Ureter (tissue), 1 donor: Measurements from ENCODE around the gene KIAA1614. TPM values are rescaled to one million over a fixed set of nuclear protein-coding genes. Genes with fewer than 3 reads are reported as not detected.

ENCODE experiments used
- DNase-seq: peaks from one replicate; pipeline ENCODE4 v3.0.0-alpha.2; 2020; ENCODE audit warnings: low spot score
- total RNA-seq: library from RNA; stranded (reverse); gene quantifications from one replicate; pipeline ENCODE4 v1.2.4, GENCODE V29; 2023
- donor health status: DM: yes; HTN: yes; CAD: no.

Gene KIAA1614
- total RNA-seq, 1 donor from 2014 or later = 5.6 TPM

- no peak for DNase-seq
These were observed 12.2 kb downstream of the KIAA1614 start for GRCh38 chr1:180924939-180925338.

GRCh38 chr1:180925471-180926051 lies 12.9 kb downstream of the KIAA1614 start:
- no peak for DNase-seq

DNA sequence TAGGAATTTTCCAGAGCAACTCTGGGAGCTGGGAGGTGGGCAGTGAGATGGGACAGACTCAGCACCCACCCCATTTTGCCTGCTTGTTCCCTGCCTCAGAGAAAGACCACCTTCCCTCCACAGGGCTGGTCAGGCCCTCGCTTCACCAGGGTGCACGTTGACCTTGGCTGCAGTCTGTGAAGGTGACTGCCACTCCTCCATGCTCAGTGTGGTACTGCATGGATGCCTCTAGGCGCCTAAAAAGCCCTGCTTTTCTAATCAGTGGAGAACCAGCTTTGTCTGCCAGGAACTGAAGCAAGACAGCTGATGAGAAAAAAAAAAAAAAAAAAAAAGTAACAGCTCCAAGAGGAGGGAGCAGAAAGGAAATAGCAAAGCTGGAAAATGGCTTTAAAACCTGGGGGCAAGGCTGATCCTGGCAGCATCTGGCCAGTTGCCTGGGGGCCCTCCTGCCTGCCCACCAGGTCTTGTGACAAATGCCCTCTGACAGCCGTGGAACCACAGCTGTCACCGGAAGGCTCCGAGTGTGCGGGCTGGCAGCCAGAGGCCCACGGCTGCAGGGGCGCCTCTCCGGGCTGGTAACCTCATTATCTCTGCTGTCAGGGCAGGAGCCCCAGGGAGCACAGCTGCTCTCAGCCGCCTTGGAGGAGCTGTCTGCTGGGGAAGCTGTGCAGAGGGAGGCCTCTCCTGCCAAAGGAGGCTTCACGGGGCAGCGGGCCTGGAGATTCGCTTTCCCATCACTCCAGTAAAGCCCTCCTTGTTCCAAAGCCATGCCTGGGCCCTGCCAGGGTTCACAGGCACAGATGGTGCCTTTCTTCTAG lies 13.7 kb downstream of the KIAA1614 start:
- DNase-seq = peak; percentile 61

GRCh38 chr1:180927348-180927747 lies 14.7 kb downstream of the KIAA1614 start:
- no peak for DNase-seq

- DNase-seq = no peak
These were observed 15.1 kb downstream of the KIAA1614 start for GRCh38 chr1:180927841-180928240.

DNA sequence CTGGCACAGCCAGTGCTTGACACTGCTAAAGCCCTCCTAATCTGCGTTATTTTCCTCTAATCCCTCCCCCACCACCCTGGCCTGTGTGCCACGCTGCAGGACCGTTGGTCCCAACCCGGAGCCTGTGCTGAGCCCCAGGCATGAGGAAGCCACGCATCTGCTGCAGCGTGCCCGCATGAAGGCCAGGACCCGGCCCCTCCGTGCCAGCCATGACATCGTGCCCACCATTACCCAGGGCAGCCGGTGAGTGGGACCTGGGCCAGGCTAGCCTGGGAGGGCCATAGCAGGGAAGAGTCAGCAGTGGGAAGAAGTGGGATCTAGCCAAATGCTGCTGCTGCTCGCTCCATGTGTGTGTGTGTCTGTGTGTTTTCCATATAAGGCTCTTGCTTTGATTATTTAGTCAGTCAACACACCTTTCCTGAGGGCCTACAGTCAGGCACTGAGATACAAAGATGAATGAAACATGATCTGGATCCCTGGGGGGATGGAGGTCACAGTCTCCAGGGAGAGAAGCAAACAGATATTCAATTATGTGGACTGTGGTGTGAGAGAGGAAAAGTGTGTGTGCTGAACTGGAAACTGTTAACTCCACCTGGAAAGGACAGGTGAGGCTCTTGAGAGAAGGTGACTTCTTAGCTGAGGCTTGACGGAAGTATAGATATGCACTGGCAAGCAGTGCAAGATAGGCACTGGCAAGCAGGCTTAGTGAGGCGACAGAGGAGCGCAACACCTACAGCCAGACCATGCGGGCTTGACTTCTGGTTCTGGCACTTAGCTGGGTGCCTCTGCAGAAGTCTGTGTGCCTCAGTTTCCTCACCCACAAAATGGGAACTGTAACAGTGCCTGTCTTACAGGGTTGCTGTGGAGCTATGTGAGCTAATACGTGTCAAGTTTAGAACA lies 15.9 kb downstream of the KIAA1614 start:
- no peak for DNase-seq

GRCh38 chr1:180929389-180929788 lies 16.7 kb downstream of the KIAA1614 start:
- DNase-seq = no peak

DNA sequence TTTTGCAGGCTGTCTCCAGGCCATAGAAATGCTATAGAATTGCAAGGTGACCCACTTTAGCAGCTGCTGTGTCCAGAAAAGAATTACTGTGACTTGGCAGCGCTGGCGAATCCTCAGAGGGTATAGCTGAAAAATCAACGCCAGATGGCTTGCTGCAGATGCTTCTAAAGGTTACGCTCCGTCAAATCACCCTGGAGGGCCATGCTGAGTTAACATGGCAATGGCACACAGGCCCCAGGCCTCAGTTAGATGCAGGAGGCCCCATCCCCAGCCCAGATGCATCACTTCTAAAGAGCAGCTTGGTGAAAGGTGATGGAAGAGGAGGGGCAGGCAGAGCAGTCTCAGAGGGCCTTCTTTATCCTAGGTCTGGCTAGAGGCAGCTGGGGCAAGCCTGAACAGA lies 18.0 kb downstream of the KIAA1614 start:
- no peak for DNase-seq

GRCh38 chr1:180931529-180931928 lies 18.8 kb downstream of the KIAA1614 start:
- no peak for DNase-seq

DNA sequence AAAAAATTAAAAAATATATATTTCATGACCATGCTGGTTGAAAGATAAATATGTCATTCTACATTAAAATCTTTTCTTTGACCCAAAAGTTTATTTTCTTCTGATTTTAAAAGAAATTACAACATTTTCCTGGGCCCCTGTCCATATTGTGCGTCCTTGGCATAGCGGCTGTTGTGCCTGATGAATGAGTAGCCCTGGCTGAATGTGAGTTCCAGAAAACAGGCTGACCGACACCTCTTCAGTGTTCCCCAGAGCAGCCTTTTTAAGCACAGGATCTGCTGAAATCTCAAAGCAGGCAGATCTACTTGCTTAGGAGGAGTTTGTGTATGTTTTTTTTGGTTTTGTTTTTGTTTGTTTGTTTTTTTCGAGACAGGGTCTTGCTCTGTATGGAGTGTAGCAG lies 19.7 kb downstream of the KIAA1614 start:
- DNase-seq = no peak

DNA sequence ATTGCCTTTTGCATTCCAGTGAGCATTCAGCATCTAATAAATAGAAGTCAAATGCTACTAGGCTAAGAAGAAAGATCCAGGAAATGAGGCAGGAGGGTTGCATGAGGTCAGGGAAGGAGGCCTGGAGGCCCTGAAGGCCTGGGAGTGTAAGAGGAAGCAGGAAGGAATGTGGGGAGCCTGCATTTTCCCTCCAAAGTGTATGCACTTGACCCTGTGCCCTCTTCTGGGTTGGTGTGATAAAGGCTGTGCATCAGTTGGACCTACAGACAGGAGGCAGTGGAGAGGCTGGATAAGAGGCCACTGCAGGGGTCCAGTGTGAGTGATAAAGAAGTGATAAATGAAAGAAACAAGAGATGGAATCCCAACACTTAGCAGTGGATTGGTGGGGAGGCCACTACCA lies 20.4 kb downstream of the KIAA1614 start:
- DNase-seq = no peak

DNA sequence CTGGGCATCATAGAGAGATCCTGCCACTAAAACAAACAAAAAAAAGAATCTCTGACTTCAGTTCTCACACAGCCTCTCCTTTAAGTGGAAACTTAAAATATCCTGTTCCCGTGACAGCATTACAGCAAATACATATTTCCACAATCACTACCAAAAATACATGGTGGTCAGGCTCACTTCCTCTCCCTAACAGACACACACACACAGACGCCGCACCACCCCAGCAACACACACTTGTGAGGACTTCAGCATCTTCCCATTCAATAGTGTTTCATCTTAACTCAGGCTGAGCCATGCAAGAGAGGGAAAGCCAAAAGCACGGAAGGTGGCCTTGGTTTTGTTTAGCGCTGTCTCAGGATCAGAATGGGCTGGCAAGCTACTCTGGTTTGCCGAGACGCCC lies 21.9 kb downstream of the KIAA1614 start:
- no peak for DNase-seq

DNA sequence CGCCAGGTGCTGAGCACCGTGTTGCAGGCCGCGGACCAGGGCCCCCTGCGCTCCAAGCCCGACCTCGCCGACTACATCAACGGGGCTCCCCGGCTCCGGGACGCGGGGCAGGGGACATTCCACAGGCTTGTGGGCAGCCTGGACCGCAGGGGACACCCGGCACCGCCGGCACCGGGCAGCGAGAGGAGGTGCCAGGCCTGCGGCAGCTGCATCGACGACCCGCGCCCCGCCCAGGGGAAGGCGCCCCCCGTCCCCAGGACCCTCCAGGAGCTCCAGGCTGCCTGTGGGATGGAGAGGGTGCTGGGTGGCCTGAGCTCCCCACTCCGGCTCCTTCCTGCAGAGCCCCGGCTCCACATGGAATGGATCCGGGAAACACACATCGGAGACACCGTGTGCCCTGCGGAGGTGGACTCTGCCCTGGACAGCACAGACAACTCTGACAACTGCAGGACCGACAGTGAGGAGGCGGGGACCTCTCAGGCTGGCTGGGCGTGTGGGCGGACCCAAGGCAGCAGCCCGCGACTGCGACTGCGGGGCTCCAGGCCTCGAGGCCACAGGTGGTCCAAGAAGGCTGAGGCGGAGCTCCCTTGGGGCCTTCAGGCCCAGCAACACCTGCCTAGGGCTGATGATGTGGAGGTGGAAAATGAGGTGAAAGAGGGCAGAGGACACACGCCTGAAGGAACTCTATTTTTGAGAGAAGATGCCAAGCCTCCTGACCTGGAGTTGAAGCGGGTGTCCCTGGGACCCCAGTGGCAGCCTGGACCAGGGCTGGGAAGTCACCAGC lies 22.8 kb downstream of the KIAA1614 start:
- no peak for DNase-seq

DNA sequence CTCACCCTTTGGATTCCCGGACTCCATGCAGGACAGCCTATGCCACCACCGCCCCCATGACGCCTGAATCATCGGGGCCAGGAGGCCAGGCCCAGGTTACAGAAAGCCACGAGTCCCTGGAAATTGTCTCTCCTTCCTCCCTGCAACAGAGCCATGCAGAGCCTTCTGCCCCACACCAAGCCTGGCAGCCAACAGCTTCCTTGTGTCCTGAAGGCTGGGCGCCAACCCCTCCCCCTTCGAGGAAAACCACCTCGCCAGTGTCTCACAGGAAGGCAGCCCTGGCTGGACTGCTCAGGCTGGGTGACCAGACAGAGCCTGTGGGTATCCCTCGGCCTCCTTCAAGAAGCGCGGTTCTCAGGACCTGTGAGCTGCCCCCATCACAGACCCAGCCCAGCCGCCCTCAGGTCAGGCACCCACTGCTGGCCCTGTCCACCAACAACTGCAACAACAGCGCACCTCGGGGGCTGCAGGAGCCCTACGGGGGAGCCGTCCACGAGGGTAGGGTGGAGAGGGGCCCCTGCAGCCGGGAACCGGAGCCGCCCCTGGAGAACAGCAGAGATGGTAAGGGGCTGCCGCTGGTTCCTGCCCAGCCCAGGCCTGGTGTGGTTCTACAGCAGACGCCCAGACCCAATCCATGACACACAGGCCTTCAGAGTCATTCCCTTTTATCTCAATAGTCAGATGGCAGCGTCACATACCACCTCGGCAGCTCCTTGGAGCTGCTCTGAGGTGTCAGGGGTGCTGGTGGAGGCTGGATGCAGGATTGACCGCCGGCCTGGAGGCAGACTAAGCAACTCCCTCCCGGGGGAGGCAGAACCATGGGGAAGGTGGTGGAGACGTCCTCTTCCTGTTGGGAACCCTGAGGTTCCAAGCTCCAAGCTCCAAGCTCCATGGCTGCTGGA lies 23.7 kb downstream of the KIAA1614 start:
- DNase-seq = no peak

DNA sequence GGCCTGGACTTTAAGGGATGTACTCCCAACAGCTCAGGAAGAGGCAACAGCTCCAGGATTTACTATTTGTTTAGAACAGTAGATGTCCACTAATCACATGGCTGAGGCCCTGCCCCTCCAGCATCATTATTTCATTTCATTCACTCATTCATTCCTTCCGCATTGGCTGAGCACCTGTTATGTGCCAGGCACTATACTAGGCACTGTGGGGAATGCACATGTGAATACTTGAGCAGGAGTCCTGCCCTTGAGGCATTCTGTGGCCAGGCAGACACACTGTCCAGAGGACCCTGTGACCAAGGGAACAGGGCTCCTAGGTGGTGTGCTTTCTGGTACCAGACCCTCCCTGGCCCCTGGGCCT lies 24.3 kb downstream of the KIAA1614 start:
- DNase-seq = no peak

DNA sequence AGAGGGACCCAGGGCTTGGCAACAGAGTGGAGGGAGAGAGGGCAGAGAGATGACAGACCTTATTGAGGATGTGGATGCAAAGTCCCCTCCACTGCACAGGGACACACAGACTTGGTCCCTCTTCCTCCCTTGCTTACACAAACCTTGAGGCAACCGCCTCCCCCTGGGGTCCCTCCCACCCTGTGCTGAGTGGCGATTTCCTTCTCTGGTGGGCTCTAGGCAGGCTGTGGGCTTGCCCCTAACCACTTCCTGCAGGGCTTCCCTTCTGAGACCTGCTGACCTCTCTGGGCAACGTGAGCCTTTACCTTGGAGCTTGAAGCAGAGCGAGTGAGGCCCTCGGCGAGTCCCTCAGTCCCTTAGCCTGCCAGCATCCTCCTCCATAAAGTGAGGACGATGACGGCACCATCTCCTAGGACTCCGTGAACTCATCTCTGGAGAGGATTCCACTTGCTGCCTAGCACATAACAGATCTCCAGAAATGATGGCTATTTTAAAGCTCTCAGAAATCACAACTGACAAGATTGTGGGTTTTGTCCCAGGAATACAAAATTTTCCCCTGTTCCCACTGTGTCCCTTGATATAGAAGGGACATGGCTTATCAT lies 25.0 kb downstream of the KIAA1614 start:
- DNase-seq = no peak

DNA sequence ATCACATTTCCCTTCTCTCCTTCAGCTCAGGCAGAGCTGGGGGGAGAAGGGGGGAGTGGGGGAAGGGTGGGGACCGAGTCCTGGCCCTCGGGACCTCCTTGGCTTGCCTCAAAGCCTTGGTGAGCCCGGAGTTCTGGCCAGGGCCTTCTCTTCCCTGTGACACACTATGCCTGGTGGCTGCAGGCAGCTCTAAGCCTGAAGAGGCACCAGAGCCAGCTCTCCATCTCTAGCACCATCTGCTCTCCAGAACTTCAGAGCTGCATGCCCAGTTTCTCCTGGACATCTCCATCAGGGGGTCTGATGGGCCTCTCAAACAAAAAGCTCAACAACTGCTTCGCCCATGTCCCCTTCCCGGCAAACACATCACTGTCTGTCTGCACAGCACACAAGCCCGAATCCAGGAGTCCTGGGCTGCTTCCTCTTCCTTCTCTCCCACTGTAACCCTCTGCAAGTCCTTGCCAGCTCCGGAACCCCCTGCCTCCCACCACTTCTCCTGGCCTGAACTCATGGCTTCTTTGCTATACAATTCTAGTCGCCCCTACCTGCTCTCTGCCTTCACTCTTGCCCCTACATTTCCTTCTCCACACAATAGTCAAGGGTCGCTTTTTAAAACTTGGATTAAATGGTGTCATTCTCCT lies 26.5 kb downstream of the KIAA1614 start:
- DNase-seq = no peak

DNA sequence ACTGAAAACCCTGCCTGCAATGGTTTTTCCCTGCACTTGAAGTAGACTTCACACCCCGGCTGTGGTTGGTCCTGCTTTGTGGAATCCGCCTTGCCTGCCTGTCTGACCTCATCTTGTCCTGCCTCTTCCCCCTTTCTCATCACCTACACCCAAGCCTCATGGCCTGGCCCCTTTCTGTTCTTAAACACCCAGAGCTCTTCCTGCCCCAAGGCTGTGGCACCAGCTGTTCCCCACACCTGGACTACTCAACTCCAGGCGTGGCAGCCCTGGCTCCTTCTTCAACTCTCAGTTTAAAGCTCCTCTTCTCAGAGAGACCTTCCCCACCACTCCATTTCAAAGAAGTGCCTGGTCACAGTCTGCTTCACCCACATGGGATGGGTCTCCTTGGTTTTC lies 27.0 kb downstream of the KIAA1614 start:
- no peak for DNase-seq

DNA sequence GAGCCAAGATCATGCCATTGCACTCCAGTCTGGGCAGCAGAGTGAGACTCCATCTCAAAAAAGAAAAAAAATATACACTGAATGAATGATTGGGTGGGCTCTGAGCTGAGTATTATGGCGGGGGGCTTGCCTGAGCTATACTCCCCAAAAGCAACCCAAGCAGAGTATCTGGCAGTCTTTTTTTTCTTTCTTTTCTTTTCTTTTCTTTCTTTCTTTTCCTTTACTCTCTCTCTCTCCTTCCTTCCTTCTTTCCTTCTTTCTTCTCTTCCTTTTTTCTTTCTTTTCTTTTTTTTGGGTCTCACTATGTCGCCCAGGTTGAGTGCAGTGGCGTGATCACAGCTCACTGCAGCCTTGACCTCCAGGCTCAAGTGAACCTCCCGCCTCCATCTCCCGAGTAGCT lies 27.7 kb downstream of the KIAA1614 start:
- no peak for DNase-seq
